Caco-2 (cell line): ENCODE data around the gene TBCCD1. TPM values are rescaled to one million over a fixed set of nuclear protein-coding genes. Genes with fewer than 3 reads are reported as not detected.

Experiments
- BruUV-seq: library from RNA; stranded (reverse); fragments of 400-500 nt; replicated peaks from 2 replicates; lab custom pipeline; 2021; lab: Mats Ljungman, UMichigan
- CTCF ChIA-PET: fragments of 300-600 bp; sonication (Branson Sonifier 250); formaldehyde crosslinking; loops from one replicate; lab custom pipeline; 2022; ENCODE audit warnings: antibody characterized with exemption; lab: Charles Lee
- POLR2A ChIA-PET: fragments of 300-600 bp; sonication (Branson Sonifier 250); formaldehyde crosslinking; loops from one replicate; lab custom pipeline; 2022; ENCODE audit warnings: antibody characterized with exemption; lab: Charles Lee
- DNase-seq, 2 experiments: peaks; one replicate each; pipeline versions ENCODE4 v3.0.0 to v3.0.0-alpha.2; 2020 to 2022
- H3K27me3 ChIP-seq: replicated peaks from 2 replicates; pipeline ENCODE4 v1.6.0; 2011; ENCODE audit warnings: low read length; ENCODE audit not compliant: control insufficient read depth, insufficient read depth
- H3K36me3 ChIP-seq: 2 replicates; pipeline ENCODE4 v1.5.1; 2011; ENCODE audit warnings: low read length; ENCODE audit not compliant: control insufficient read depth, insufficient read depth
- H3K4me1 ChIP-seq: fragments of 250-450 bp; sonication (Bioruptor Pico); 2 replicates; pipeline ENCODE4 v1.5.1; 2020; ENCODE audit warnings: mild to moderate bottlenecking
- H3K4me3 ChIP-seq: 2 replicates; pipeline ENCODE4 v1.5.1; 2011; ENCODE audit warnings: low read depth, mild to moderate bottlenecking, control low read depth, low read length
- H3K9me3 ChIP-seq: fragments of 250-450 bp; sonication (Bioruptor Pico); 2 replicates; pipeline ENCODE4 v1.5.1; 2020; ENCODE audit warnings: mild to moderate bottlenecking, moderate library complexity
- H3K27ac Mint-ChIP-seq: one replicate; pipeline ENCODE4 v1.8.0; 2022; ENCODE audit warnings: mixed read lengths; ENCODE audit not compliant: unreplicated experiment
- H3K27me3 Mint-ChIP-seq: one replicate; pipeline ENCODE4 v1.8.0; 2022; ENCODE audit warnings: mixed read lengths; ENCODE audit not compliant: insufficient read depth, unreplicated experiment
- H3K36me3 Mint-ChIP-seq: one replicate; pipeline ENCODE4 v1.8.0; 2022; ENCODE audit warnings: mild to moderate bottlenecking, mixed read lengths; ENCODE audit not compliant: insufficient read depth, unreplicated experiment
- H3K4me1 Mint-ChIP-seq: one replicate; pipeline ENCODE4 v1.8.0; 2022; ENCODE audit warnings: low read depth, mixed read lengths; ENCODE audit not compliant: unreplicated experiment
- H3K4me3 Mint-ChIP-seq: one replicate; pipeline ENCODE4 v1.8.0; 2022; ENCODE audit warnings: mild to moderate bottlenecking, moderate library complexity, mixed read lengths; ENCODE audit not compliant: unreplicated experiment
- H3K9me3 Mint-ChIP-seq: one replicate; pipeline ENCODE4 v1.8.0; 2022; ENCODE audit warnings: mixed read lengths; ENCODE audit not compliant: unreplicated experiment
- CTCF ChIP-seq, 2 experiments: fragments of 200-600 bp in 1 of 2; IDR thresholded peaks; 1 replicate in 1 of 2; 2 replicates in 1 of 2; pipeline versions ENCODE4 v1.5.1 to v1.8.0; 2011 to 2022; ENCODE audit warnings: antibody characterized with exemption in 1 of 2, control low read depth in 1 of 2, inconsistent platforms in 1 of 2, low read depth in 1 of 2, low read length in 1 of 2, mild to moderate bottlenecking in 1 of 2, moderate library complexity in 1 of 2; ENCODE audit not compliant: insufficient read depth in 1 of 2, severe bottlenecking in 1 of 2, unreplicated experiment in 1 of 2
- intact Hi-C: fragments of 100-400 bp; cut with micrococcal nuclease; formaldehyde crosslinking; loops from one replicate; pipeline ENCODE4 v1.10.0; 2022; ENCODE audit not compliant: unreplicated experiment
- total RNA-seq: library from RNA; stranded (reverse); gene quantifications from 2 replicates; pipeline ENCODE4 v1.2.3, GENCODE V29; 2022

Gene TBCCD1
- total RNA-seq, 1 experiment from 2014 or later = 14.7 TPM

GRCh38 chr3:186510374-186511079, 56.6 kb downstream of the TBCCD1 start:
- no peaks in the 10 kb centered on the region for H3K36me3 Mint-ChIP-seq
- no peaks in the 10 kb centered on the region for H3K27me3 ChIP-seq
- POLR2A ChIA-PET = no interaction called here
- H3K4me3 ChIP-seq = no peak overlapping the region
- no peaks in the 10 kb centered on the region for H3K36me3 ChIP-seq
- no peaks in the 10 kb centered on the region for H3K27me3 Mint-ChIP-seq
- peaks cover 28% of the 10 kb centered on the region for H3K4me1 Mint-ChIP-seq
- BruUV-seq = no TSS peak
- CTCF ChIA-PET = no interaction called here
- no peaks in the 10 kb centered on the region for H3K9me3 ChIP-seq
- H3K4me1 ChIP-seq = peaks cover 12% of the 10 kb centered on the region; the same call in 1 of the 2 replicates
- no peak overlapping the region for H3K27ac Mint-ChIP-seq
- no peak for DNase-seq
- no peak overlapping the region for H3K4me3 Mint-ChIP-seq
- TF ChIP-seq CTCF (IDR thresholded peaks at IDR 0.05; ENCODE audit: insufficient read depth in 1 of 2, low read depth in 1 of 2, low read length in 1 of 2, severe bottlenecking in 1 of 2, unreplicated experiment in 1 of 2) = peak in 1 of 2 experiments; percentile 0
- peaks cover 15% of the 10 kb centered on the region for H3K9me3 Mint-ChIP-seq
- intact Hi-C loops = loop anchor here (5.0 kb wide), 1 partner anchor 43 kb away; no protein-coding TSS in a partner anchor

DNA sequence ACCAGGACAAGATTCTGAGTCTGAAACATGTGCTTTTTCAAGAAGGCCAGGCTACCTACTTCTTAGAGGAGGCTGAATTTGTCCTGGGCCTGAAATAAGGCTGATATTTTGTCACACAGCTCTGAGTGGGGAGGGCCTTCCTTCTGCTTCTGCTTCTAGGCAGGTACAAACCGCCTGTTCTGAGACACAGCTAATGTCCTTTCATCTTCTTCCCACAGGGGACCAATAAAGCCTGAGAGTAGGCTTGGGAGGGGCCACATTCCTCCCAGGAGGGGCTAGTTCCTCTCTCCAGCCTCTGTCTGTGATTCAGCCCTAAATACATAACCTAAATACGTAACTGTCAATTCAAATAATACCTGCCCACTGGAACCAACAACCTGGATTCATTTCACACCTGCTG, 57.7 kb downstream of the TBCCD1 start:
- Mint-ChIP-seq H3K4me3 (no peak overlapping the region), H3K4me1 (peaks cover 36% of the 10 kb centered on the region), H3K36me3 (no peaks in the 10 kb centered on the region), H3K27me3 (no peaks in the 10 kb centered on the region), H3K9me3 (peaks cover 15% of the 10 kb centered on the region), H3K27ac (no peak overlapping the region)
- intact Hi-C loops = no loop called here
- no peak for DNase-seq
- H3K4me3 ChIP-seq = no peak overlapping the region
- ChIA-PET CTCF (no interaction called here), POLR2A (no interaction called here)
- H3K27me3 ChIP-seq = no peaks in the 10 kb centered on the region
- no TSS peak for BruUV-seq
- H3K36me3 ChIP-seq = no peaks in the 10 kb centered on the region
- H3K4me1 ChIP-seq = peaks cover 19% of the 10 kb centered on the region
- no peaks in the 10 kb centered on the region for H3K9me3 ChIP-seq
- TF ChIP-seq CTCF (IDR thresholded peaks at IDR 0.05; ENCODE audit: insufficient read depth in 1 of 2, low read depth in 1 of 2, low read length in 1 of 2, severe bottlenecking in 1 of 2, unreplicated experiment in 1 of 2) = no peak

- Histone ChIP-seq H3K4me1 (peaks cover 26% of the 10 kb centered on the region), H3K4me3 (no peak overlapping the region), H3K9me3 (no peaks in the 10 kb centered on the region), H3K36me3 (no peaks in the 10 kb centered on the region; the same call in 1 of the 2 replicates), H3K27me3 (no peaks in the 10 kb centered on the region)
- peaks cover 15% of the 10 kb centered on the region for H3K9me3 Mint-ChIP-seq
- no peak overlapping the region for H3K4me3 Mint-ChIP-seq
- no peak for DNase-seq
- no peaks in the 10 kb centered on the region for H3K27me3 Mint-ChIP-seq
- peaks cover 34% of the 10 kb centered on the region for H3K4me1 Mint-ChIP-seq
- no TSS peak for BruUV-seq
- H3K36me3 Mint-ChIP-seq = no peaks in the 10 kb centered on the region
- CTCF ChIA-PET = no interaction called here
- intact Hi-C loops = no loop called here
- no peak for TF ChIP-seq CTCF (IDR thresholded peaks at IDR 0.05; ENCODE audit: insufficient read depth in 1 of 2, low read depth in 1 of 2, low read length in 1 of 2, severe bottlenecking in 1 of 2, unreplicated experiment in 1 of 2)
- H3K27ac Mint-ChIP-seq = no peak overlapping the region
- POLR2A ChIA-PET = no interaction called here
These were observed 60.3 kb downstream of the TBCCD1 start for GRCh38 chr3:186506857-186507256.
